H9 (cell line): Measurements from ENCODE around the gene TSSC4. TPM values are rescaled to one million over a fixed set of nuclear protein-coding genes. Genes with fewer than 3 reads are reported as not detected.

Experiments
- DNase-seq: peaks from one replicate; pipeline ENCODE4 v3.0.0-alpha.2; 2017
- H2AFZ ChIP-seq: one replicate; pipeline ENCODE4 v1.6.1; 2013; ENCODE audit warnings: mild to moderate bottlenecking, low read length, control low read depth, moderate library complexity
- H2AK5ac ChIP-seq: 2 replicates; pipeline ENCODE4 v1.6.1; 2013; ENCODE audit warnings: low read length, control low read depth, mixed read lengths; ENCODE audit not compliant: insufficient read length
- H2BK120ac ChIP-seq: one replicate; pipeline ENCODE4 v1.6.1; 2013; ENCODE audit warnings: low read depth, mild to moderate bottlenecking, low read length, control low read depth, inconsistent platforms; ENCODE audit not compliant: poor library complexity, severe bottlenecking
- H2BK12ac ChIP-seq: 2 replicates; pipeline ENCODE4 v1.6.1; 2013; ENCODE audit warnings: low read length, control low read depth, mixed read lengths, low read depth; ENCODE audit not compliant: insufficient read length
- H2BK15ac ChIP-seq: 2 replicates; pipeline ENCODE4 v1.6.1; 2013; ENCODE audit warnings: low read depth, low read length, control low read depth
- H2BK20ac ChIP-seq: one replicate; pipeline ENCODE4 v1.6.1; 2013; ENCODE audit warnings: low read depth, mild to moderate bottlenecking, low read length, control low read depth, inconsistent platforms; ENCODE audit not compliant: poor library complexity, severe bottlenecking
- H2BK5ac ChIP-seq: 2 replicates; pipeline ENCODE4 v1.6.1; 2013; ENCODE audit warnings: low read length, control low read depth, mixed read lengths; ENCODE audit not compliant: insufficient read length
- H3K14ac ChIP-seq: 2 replicates; pipeline ENCODE4 v1.6.1; 2013; ENCODE audit warnings: low read length, control low read depth; ENCODE audit not compliant: insufficient read depth
- H3K18ac ChIP-seq: 2 replicates; pipeline ENCODE4 v1.6.1; 2013; ENCODE audit warnings: low read depth, mild to moderate bottlenecking, mixed read lengths, low read length, control low read depth; ENCODE audit not compliant: insufficient read length
- H3K23ac ChIP-seq: 2 replicates; pipeline ENCODE4 v1.6.1; 2013; ENCODE audit warnings: low read length, control low read depth, mixed read lengths, low read depth; ENCODE audit not compliant: insufficient read length
- H3K23me2 ChIP-seq: 2 replicates; pipeline ENCODE4 v1.6.1; 2013; ENCODE audit warnings: low read depth, mild to moderate bottlenecking, mixed read lengths, low read length, control low read depth; ENCODE audit not compliant: insufficient read length, poor library complexity, severe bottlenecking
- H3K27ac ChIP-seq: 2 replicates; pipeline ENCODE4 v1.5.1; 2013; ENCODE audit warnings: low read length, control low read depth, mixed read lengths, low read depth; ENCODE audit not compliant: insufficient read length
- H3K27me3 ChIP-seq: 2 replicates; pipeline ENCODE4 v1.6.1; 2013; ENCODE audit warnings: low read length, control low read depth, inconsistent platforms; ENCODE audit not compliant: insufficient read depth
- H3K4ac ChIP-seq: 2 replicates; pipeline ENCODE4 v1.6.1; 2013; ENCODE audit warnings: low read depth, mild to moderate bottlenecking, control low read depth, inconsistent platforms, low read length, moderate library complexity
- H3K4me1 ChIP-seq: 2 replicates; pipeline ENCODE4 v1.6.1; 2013; ENCODE audit warnings: low read length, control low read depth, inconsistent platforms; ENCODE audit not compliant: insufficient read depth
- H3K4me2 ChIP-seq: 2 replicates; pipeline ENCODE4 v1.6.1; 2013; ENCODE audit warnings: low read length, control low read depth, mixed read lengths; ENCODE audit not compliant: insufficient read length, insufficient read depth
- H3K56ac ChIP-seq: 2 replicates; pipeline ENCODE4 v1.6.1; 2013; ENCODE audit warnings: low read depth, mild to moderate bottlenecking, mixed read lengths, low read length, control low read depth; ENCODE audit not compliant: insufficient read length
- H3K79me1 ChIP-seq: 2 replicates; pipeline ENCODE4 v1.6.1; 2013; ENCODE audit warnings: low read depth, mild to moderate bottlenecking, moderate library complexity, low read length, control low read depth, inconsistent platforms; ENCODE audit not compliant: insufficient read depth, poor library complexity, severe bottlenecking
- H3K79me2 ChIP-seq: 2 replicates; pipeline ENCODE4 v1.6.1; 2013; ENCODE audit warnings: low read length, control low read depth, inconsistent platforms; ENCODE audit not compliant: insufficient read depth
- H3K9ac ChIP-seq: 2 replicates; pipeline ENCODE4 v1.6.1; 2013; ENCODE audit warnings: low read length, control low read depth, mixed read lengths; ENCODE audit not compliant: insufficient read length; ENCODE audit errors: extremely low read depth
- H3K9me3 ChIP-seq: one replicate; pipeline ENCODE4 v1.6.1; 2013; ENCODE audit warnings: low read depth, low read length, inconsistent platforms; ENCODE audit not compliant: control insufficient read depth
- H3T11ph ChIP-seq: one replicate; pipeline ENCODE4 v1.6.1; 2013; ENCODE audit warnings: mild to moderate bottlenecking, low read length, control low read depth, inconsistent platforms
- H4K20me1 ChIP-seq: one replicate; pipeline ENCODE4 v1.6.1; 2013; ENCODE audit not compliant: control insufficient read depth, insufficient read length, insufficient read depth
- H4K5ac ChIP-seq: 2 replicates; pipeline ENCODE4 v1.6.1; 2013; ENCODE audit warnings: low read depth, mild to moderate bottlenecking, mixed read lengths, low read length, control low read depth; ENCODE audit not compliant: insufficient read length
- H4K8ac ChIP-seq: replicated peaks from 2 replicates; pipeline ENCODE4 v1.6.1; 2013; ENCODE audit warnings: low read length, control low read depth, mixed read lengths, low read depth; ENCODE audit not compliant: insufficient read length
- H4K91ac ChIP-seq: 2 replicates; pipeline ENCODE4 v1.6.1; 2013; ENCODE audit warnings: low read depth, mild to moderate bottlenecking, moderate library complexity, mixed read lengths, low read length, control low read depth; ENCODE audit not compliant: insufficient read length
- H3K27ac Mint-ChIP-seq, 3 experiments: 2 replicates in 2 of 3; 3 replicates in 1 of 3; pipeline ENCODE4 v1.8.0; 2020 to 2021; ENCODE audit warnings: mixed read lengths in 3 of 3, mild to moderate bottlenecking in 1 of 3, moderate library complexity in 1 of 3
- H3K27me3 Mint-ChIP-seq: 2 replicates; pipeline ENCODE4 v1.8.0; 2021; ENCODE audit warnings: low read depth, mild to moderate bottlenecking, moderate library complexity, mixed read lengths
- H3K36me3 Mint-ChIP-seq, 3 experiments: 2 replicates in 2 of 3; 3 replicates in 1 of 3; pipeline ENCODE4 v1.8.0; 2020 to 2021; ENCODE audit warnings: low read depth in 3 of 3, mixed read lengths in 3 of 3; ENCODE audit not compliant: insufficient read depth in 1 of 3
- H3K4me1 Mint-ChIP-seq, 2 experiments: 2 replicates each; pipeline ENCODE4 v1.8.0; 2020; ENCODE audit warnings: mixed read lengths in 2 of 2
- H3K4me3 Mint-ChIP-seq, 2 experiments: 2 replicates in 1 of 2; 3 replicates in 1 of 2; pipeline ENCODE4 v1.8.0; 2020 to 2021; ENCODE audit warnings: mild to moderate bottlenecking in 2 of 2, mixed read lengths in 2 of 2, moderate library complexity in 1 of 2
- H3K9me3 Mint-ChIP-seq, 2 experiments: 2 replicates in 1 of 2; 3 replicates in 1 of 2; pipeline ENCODE4 v1.8.0; 2020; ENCODE audit warnings: mild to moderate bottlenecking in 2 of 2, mixed read lengths in 2 of 2, moderate library complexity in 1 of 2
- CTCF ChIP-seq: fragments of 200-600 bp; sonication (generic); conservative IDR thresholded peaks from 3 replicates; pipeline ENCODE4 v1.8.0; 2021; ENCODE audit warnings: antibody characterized with exemption, mild to moderate bottlenecking
- WGBS: extraction: QIAGEN DNeasy Blood & Tissue Kit; methylation state at CpG from one replicate; pipeline ENCODE4 v1.1.7; 2013; ENCODE audit warnings: missing lambda C conversion rate, low lambda C conversion rate, mixed read lengths; ENCODE audit not compliant: insufficient read length; ENCODE audit errors: extremely low coverage; 5-methylcytosine and 5-hydroxymethylcytosine counted together
- total RNA-seq: library from RNA; stranded (reverse); gene quantifications from 2 replicates; pipeline ENCODE4 v1.2.1, GENCODE V29; 2021

Gene TSSC4
- total RNA-seq, 1 experiment from 2014 or later, result 51.0 TPM

- peaks cover 88% of the 10 kb centered on the region for H3K27me3 Mint-ChIP-seq
- no peak for TF ChIP-seq CTCF
- peaks cover 24% of the 10 kb centered on the region; the same call in 1 of the 2 replicates for H3K27me3 ChIP-seq
Observed at GRCh38 chr11:2442589-2442988, 42.0 kb downstream of the TSSC4 start.

More at GRCh38 chr11:2442589-2442988, 42.0 kb downstream of the TSSC4 start:
- no peaks in the 10 kb centered on the region for H3K36me3 Mint-ChIP-seq
- H3K79me1 ChIP-seq, result no peaks in the 10 kb centered on the region
- WGBS, result no CpG with 5 or more reads among the region's 2 CpGs
- no peak overlapping the region for H2AFZ ChIP-seq
- H3K4ac ChIP-seq, result no peak overlapping the region
- H3K14ac ChIP-seq, result no peak overlapping the region
- H3K4me3 Mint-ChIP-seq, result no peak overlapping the region
- H3K9me3 ChIP-seq, result no peaks in the 10 kb centered on the region
- H3K4me2 ChIP-seq, result no peak overlapping the region
- no peaks in the 10 kb centered on the region for H3K79me2 ChIP-seq
- no peak overlapping the region for H2BK5ac ChIP-seq
- H2BK15ac ChIP-seq, result no peak overlapping the region
- H3K9ac ChIP-seq, result no peak overlapping the region
- no peak overlapping the region for H4K5ac ChIP-seq
- H4K91ac ChIP-seq, result no peak overlapping the region
- no peak overlapping the region for H3K56ac ChIP-seq
- H2BK12ac ChIP-seq, result no peak overlapping the region
- no peak for DNase-seq
- no peak overlapping the region for H4K8ac ChIP-seq
- H3K27ac Mint-ChIP-seq, result no peak overlapping the region
- H3K18ac ChIP-seq, result no peak overlapping the region
- H2BK120ac ChIP-seq, result no peak overlapping the region
- peaks cover 0 to 3% of the 10 kb centered on the region in 2 experiments; a peak in 2 of 4 replicates for H3K4me1 Mint-ChIP-seq
- no peaks in the 10 kb centered on the region for H4K20me1 ChIP-seq
- H3T11ph ChIP-seq, result no peak overlapping the region
- H3K9me3 Mint-ChIP-seq, result peaks cover 3 to 10% of the 10 kb centered on the region in 2 experiments; a peak in 3 of 5 replicates
- peaks cover 4% of the 10 kb centered on the region for H3K23me2 ChIP-seq
- no peak overlapping the region for H2AK5ac ChIP-seq
- H3K23ac ChIP-seq, result no peak overlapping the region
- no peak overlapping the region for H2BK20ac ChIP-seq
- no peaks in the 10 kb centered on the region for H3K4me1 ChIP-seq
- H3K27ac ChIP-seq, result no peak overlapping the region
